ENCODE results near the gene MRPL20. TPM values are rescaled to one million over a fixed set of nuclear protein-coding genes. Genes with fewer than 3 reads are reported as not detected.
"Not testable (repeated sequence)": the region's sequence is repeated elsewhere in the genome, so short reads cannot be mapped to it uniquely, and the experiment has no call there.

MRPL20 gene
- polyA plus RNA-seq, 1 of the 3 experiments (the other 2 are of a cell fraction): 210 TPM

DNA sequence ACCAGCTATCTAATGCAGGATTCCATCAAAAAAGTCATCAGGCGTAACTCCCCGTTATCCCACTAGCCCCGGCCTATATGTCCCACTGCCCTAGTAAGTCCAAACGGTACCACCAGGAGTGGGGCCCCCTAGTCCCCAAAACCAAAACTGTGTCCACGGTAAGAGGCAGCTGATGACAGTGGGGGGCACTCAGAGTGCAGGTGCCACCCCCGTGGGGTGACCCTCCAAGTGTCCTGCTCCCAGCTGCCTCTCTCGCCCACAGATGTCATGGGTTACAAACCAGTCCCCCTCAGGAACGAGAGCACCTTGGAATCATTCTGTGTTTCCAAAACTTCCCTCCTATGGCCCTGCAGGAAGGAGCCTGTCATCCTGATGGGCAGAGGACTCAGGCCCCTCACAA is 21.2 kb downstream of the MRPL20 start:
- H3K4me2 ChIP-seq: no peak overlapping the region
- H3K79me2 ChIP-seq (ENCODE audit: insufficient read depth): 0 out of 2 replicates have a peak, but pooled peaks cover 7% of the 10 kb centered on the region
- DNase-seq: peak; percentile 14
- no peak overlapping the region for H2AFZ ChIP-seq (ENCODE audit: low read depth)
- H3F3A ChIP-seq (replicated peaks; ENCODE audit: insufficient read depth): no peaks in the 10 kb centered on the region
- CTCF ChIA-PET: interaction anchor here (1.3 to 1.8 kb wide), 3 partner anchors 10 to 15 kb away, joined by 4 to 6 read pairs (median 6); partner anchors contain the start of gene AURKAIP1
- 86% methylated on average over 7 of the region's 8 CpGs for WGBS (ENCODE audit: low lambda C conversion rate)
- H3K36me3 ChIP-seq (replicated peaks in 1 of 2; ENCODE audit: control insufficient read depth in 1 of 2, insufficient read depth in 2 of 2, low read length in 1 of 2): peaks cover 20 to 47% of the 10 kb centered on the region in 2 experiments
- H3K9me3 ChIP-seq: no peaks in the 10 kb centered on the region
- TF ChIP-seq SIN3A (IDR thresholded peaks at IDR 0.05; ENCODE audit: borderline replicate concordance, low read depth, low read length) (no peak), FOXM1 (IDR thresholded peaks at IDR 0.05; ENCODE audit: low read depth) (no peak), MXI1 (IDR thresholded peaks at IDR 0.05; ENCODE audit: low read depth, low read length) (no peak), MEF2A (IDR thresholded peaks at IDR 0.05; ENCODE audit: borderline replicate concordance, low read depth) (no peak), FOXJ3 (CRISPR knock-in tag; IDR thresholded peaks at IDR 0.05) (no peak), RXRA (IDR thresholded peaks at IDR 0.05; ENCODE audit: borderline replicate concordance, low read depth) (no peak), TAF1 (IDR thresholded peaks at IDR 0.05; ENCODE audit: borderline replicate concordance, low read depth, low read length) (no peak), JUND (IDR thresholded peaks at IDR 0.05) (no peak), NRF1 (IDR thresholded peaks at IDR 0.05; ENCODE audit: low read depth, low read length) (no peak)
- TF ChIP-seq, protein P1, sequence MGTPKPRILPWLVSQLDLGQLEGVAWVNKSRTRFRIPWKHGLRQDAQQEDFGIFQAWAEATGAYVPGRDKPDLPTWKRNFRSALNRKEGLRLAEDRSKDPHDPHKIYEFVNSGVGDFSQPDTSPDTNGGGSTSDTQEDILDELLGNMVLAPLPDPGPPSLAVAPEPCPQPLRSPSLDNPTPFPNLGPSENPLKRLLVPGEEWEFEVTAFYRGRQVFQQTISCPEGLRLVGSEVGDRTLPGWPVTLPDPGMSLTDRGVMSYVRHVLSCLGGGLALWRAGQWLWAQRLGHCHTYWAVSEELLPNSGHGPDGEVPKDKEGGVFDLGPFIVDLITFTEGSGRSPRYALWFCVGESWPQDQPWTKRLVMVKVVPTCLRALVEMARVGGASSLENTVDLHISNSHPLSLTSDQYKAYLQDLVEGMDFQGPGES (IDR thresholded peaks at IDR 0.05; ENCODE audit: low read depth, low read length): no peak
- TF ChIP-seq, protein P2, sequence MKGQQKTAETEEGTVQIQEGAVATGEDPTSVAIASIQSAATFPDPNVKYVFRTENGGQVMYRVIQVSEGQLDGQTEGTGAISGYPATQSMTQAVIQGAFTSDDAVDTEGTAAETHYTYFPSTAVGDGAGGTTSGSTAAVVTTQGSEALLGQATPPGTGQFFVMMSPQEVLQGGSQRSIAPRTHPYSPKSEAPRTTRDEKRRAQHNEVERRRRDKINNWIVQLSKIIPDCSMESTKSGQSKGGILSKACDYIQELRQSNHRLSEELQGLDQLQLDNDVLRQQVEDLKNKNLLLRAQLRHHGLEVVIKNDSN (IDR thresholded peaks at IDR 0.05; ENCODE audit: borderline replicate concordance, low read depth): no peak
- H3K4me1 ChIP-seq (ENCODE audit: control insufficient read depth in 1 of 2, insufficient read depth in 2 of 2, low read depth in 1 of 2, low read length in 1 of 2): no peaks in the 10 kb centered on the region
- no peak overlapping the region for H3K27ac ChIP-seq (ENCODE audit: low read depth in 2 of 2, low read length in 1 of 2)
- H3K9me2 ChIP-seq: no peaks in the 10 kb centered on the region
- POLR2A ChIA-PET: no interaction called here
- H3K9ac ChIP-seq: no peak overlapping the region
- H3K4me3 ChIP-seq (ENCODE audit: low read depth in 2 of 2, low read length in 1 of 2): no peak overlapping the region
- no peaks in the 10 kb centered on the region for H3K27me3 ChIP-seq (ENCODE audit: insufficient read depth)
- no peaks in the 10 kb centered on the region for H4K20me1 ChIP-seq (ENCODE audit: insufficient read depth)

DNA sequence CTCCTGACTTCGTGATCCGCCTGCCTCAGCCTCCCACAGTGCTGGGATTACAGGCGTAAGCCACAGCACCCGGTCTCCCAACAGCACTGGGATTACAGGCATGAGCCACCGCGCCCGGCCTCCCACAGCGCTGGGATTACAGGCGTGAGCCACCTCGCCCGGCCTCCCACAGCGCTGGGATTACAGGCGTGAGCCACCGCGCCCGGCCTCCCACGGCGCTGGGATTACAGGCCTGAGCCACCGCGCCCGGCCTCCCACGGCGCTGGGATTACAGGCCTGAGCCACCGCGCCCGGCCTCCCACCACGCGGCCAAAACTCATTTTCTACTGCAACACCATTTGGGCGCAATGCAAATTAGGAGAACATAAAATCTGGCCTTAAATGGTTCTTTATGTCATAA is 21.8 kb downstream of the MRPL20 start:
- not testable (repeated sequence) for H4K20me1 ChIP-seq (ENCODE audit: insufficient read depth); H3K27ac ChIP-seq (ENCODE audit: low read depth in 2 of 2, low read length in 1 of 2); H2AFZ ChIP-seq (ENCODE audit: low read depth); H3K4me3 ChIP-seq (ENCODE audit: low read depth in 2 of 2, low read length in 1 of 2); H3K79me2 ChIP-seq (ENCODE audit: insufficient read depth); H3K9me2 ChIP-seq; H3F3A ChIP-seq (replicated peaks; ENCODE audit: insufficient read depth); DNase-seq; H3K4me1 ChIP-seq (ENCODE audit: control insufficient read depth in 1 of 2, insufficient read depth in 2 of 2, low read depth in 1 of 2, low read length in 1 of 2); H3K4me2 ChIP-seq; H3K9me3 ChIP-seq; H3K9ac ChIP-seq; H3K27me3 ChIP-seq (ENCODE audit: insufficient read depth)
- POLR2A ChIA-PET: interaction anchor here (0.8 kb wide), 1 partner anchor 14 kb away, joined by 4 read pairs; the partner anchor contains the start of gene CCNL2
- peaks cover 14 to 41% of the 10 kb centered on the region in 2 experiments for H3K36me3 ChIP-seq (replicated peaks in 1 of 2; ENCODE audit: control insufficient read depth in 1 of 2, insufficient read depth in 2 of 2, low read length in 1 of 2)
- WGBS (ENCODE audit: low lambda C conversion rate): 93% methylated on average over 15 of the region's 29 CpGs
- CTCF ChIA-PET: interaction anchor here (0.8 to 1.8 kb wide), 4 partner anchors 10 to 16 kb away, joined by 4 to 6 read pairs (median 5); partner anchors contain the start of gene AURKAIP1

All from SK-N-SH (cell line).